ENCODE results near the gene ADGRL1.
"Not testable (repeated sequence)": the region's sequence is repeated elsewhere in the genome, so short reads cannot be mapped to it uniquely, and the experiment has no call there.

The ADGRL1 gene

DNA sequence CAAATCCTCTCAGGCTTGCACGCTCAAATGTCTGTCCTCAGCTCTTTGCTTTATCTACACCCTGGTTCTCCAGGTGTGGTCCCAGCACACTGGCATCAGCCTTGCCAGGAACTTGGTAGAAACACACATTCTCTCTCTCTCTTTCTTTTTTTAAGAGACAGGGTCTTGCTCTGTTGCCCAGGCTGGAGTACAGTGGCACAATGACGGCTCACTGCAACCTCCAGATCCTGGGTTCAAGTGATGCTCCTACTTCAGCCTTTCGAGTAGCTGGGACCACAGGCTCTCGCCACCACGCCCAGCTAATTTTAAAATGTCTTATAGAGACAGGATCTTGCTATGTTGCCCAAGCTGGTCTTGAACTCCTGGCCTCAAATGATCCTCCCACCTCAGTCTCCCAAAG, 20.8 kb downstream of the ADGRL1 start:
- TF ChIP-seq ZNF274 (IDR thresholded peaks at IDR 0.05; ENCODE audit: low read depth, low read length) (no peak), YY1 (IDR thresholded peaks at IDR 0.05; ENCODE audit: insufficient read depth, insufficient read length) (no peak), SUZ12 (IDR thresholded peaks at IDR 0.05; ENCODE audit: extremely low read depth, insufficient read depth, insufficient read length) (no peak)
- Histone ChIP-seq H3K36me3 (ENCODE audit: insufficient read depth, insufficient read length, low read length) (peaks cover 7% of the 10 kb centered on the region), H3K27me3 (ENCODE audit: insufficient read depth, insufficient read length) (no peaks in the 10 kb centered on the region), H3K4me1 (ENCODE audit: insufficient read depth, insufficient read length) (peaks cover 4% of the 10 kb centered on the region), H3K4me3 (ENCODE audit: insufficient read length, low read depth) (no peak overlapping the region), H3K9ac (ENCODE audit: insufficient read length, low read depth) (no peak overlapping the region), H3K9me3 (ENCODE audit: insufficient read depth, low read length) (no peaks in the 10 kb centered on the region)
- no peak for DNase-seq (ENCODE audit: low read depth, low spot score)

DNA sequence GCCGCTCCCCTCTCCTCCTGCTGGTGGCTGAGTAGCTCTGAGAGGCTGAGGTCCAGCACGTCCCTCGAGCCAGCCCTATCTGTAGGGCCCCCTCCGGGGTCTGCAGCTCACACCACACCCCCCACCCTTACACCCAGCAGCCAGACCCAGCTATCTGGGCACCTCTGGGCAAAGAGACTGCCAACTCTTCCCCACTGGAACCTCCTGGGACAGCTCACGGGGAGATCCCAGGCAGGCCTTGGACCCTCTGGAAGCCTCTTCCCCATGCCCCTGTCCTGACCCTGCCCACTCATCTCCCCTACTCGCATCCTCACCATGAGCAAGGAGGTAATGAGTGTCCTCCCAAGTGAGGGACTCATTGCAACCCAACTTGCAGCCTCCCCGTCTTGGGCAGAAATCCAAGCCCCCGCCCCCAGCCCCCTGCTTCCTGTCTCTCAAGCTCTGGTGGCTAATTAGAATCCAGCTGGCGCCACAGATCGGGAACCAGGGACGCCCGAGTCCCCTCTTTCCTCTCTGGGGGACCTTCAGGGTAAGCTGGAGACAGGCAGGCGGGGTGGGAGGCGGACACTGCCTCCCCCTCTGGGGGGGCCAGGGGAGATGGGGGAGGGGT, 22.1 kb downstream of the ADGRL1 start:
- TF ChIP-seq SUZ12 (IDR thresholded peaks at IDR 0.05; ENCODE audit: extremely low read depth, insufficient read depth, insufficient read length) (no peak), YY1 (IDR thresholded peaks at IDR 0.05; ENCODE audit: insufficient read depth, insufficient read length) (no peak), ZNF274 (IDR thresholded peaks at IDR 0.05; ENCODE audit: low read depth, low read length) (no peak)
- H3K4me3 ChIP-seq (ENCODE audit: insufficient read length, low read depth), result no peak overlapping the region
- H3K36me3 ChIP-seq (ENCODE audit: insufficient read depth, insufficient read length, low read length), result peaks cover 7% of the 10 kb centered on the region
- peak overlapping the region; percentile 26 for H3K9ac ChIP-seq (ENCODE audit: insufficient read length, low read depth)
- H3K27me3 ChIP-seq (ENCODE audit: insufficient read depth, insufficient read length), result no peaks in the 10 kb centered on the region
- peaks cover 4% of the 10 kb centered on the region for H3K4me1 ChIP-seq (ENCODE audit: insufficient read depth, insufficient read length)
- H3K9me3 ChIP-seq (ENCODE audit: insufficient read depth, low read length), result no peaks in the 10 kb centered on the region
- no peak for DNase-seq (ENCODE audit: low read depth, low spot score)

DNA sequence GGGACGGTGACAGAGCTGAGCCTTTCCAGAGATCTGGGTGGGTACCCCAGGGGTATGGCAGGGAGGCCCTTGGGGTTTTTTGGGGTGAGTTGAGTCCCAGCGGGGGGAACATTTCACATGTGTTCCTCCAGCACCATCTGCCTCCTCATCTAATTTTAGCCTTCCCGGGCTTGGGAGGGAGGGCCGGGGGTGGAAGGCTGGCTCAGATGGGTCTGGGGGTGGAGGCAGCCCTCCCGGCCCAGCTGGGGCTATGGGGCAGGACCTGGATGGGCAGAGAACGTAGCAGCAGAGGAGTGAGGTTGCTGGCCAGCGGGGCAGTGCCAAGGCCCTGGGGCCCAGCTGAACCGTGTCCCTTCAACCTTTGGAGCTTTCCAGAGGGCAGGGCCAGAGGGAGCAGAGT, 23.5 kb downstream of the ADGRL1 start:
- Histone ChIP-seq H3K4me3 (ENCODE audit: insufficient read length, low read depth) (no peak overlapping the region), H3K4me1 (ENCODE audit: insufficient read depth, insufficient read length) (no peaks in the 10 kb centered on the region), H3K9me3 (ENCODE audit: insufficient read depth, low read length) (no peaks in the 10 kb centered on the region), H3K27me3 (ENCODE audit: insufficient read depth, insufficient read length) (no peaks in the 10 kb centered on the region), H3K36me3 (ENCODE audit: insufficient read depth, insufficient read length, low read length) (peaks cover 12% of the 10 kb centered on the region), H3K9ac (ENCODE audit: insufficient read length, low read depth) (no peak overlapping the region)
- TF ChIP-seq ZNF274 (IDR thresholded peaks at IDR 0.05; ENCODE audit: low read depth, low read length) (no peak), YY1 (IDR thresholded peaks at IDR 0.05; ENCODE audit: insufficient read depth, insufficient read length) (no peak), SUZ12 (IDR thresholded peaks at IDR 0.05; ENCODE audit: extremely low read depth, insufficient read depth, insufficient read length) (no peak)
- no peak for DNase-seq (ENCODE audit: low read depth, low spot score)

DNA sequence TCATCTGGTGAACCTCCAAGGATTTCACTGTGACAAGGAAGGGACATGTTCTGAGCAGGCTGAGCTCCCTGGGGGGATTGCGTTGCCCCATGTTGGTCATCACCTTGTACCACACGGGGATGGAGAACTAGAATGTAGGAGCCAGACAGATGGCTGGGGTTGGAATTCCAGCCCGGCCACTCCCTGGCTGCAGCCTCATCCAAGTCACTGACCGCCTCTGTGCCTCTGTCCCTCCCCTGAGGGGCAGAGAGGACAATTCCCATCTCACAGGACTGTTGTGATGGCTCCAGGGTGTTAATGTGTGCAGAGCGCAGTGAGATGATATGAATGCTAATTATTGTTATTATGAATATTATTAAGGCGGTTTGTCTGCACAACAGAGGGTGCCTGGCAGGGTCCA, 24.1 kb downstream of the ADGRL1 start:
- no peaks in the 10 kb centered on the region for H3K9me3 ChIP-seq (ENCODE audit: insufficient read depth, low read length)
- no peak overlapping the region for H3K9ac ChIP-seq (ENCODE audit: insufficient read length, low read depth)
- no peak for TF ChIP-seq ZNF274 (IDR thresholded peaks at IDR 0.05; ENCODE audit: low read depth, low read length)
- TF ChIP-seq YY1 (IDR thresholded peaks at IDR 0.05; ENCODE audit: insufficient read depth, insufficient read length), result no peak
- no peak for TF ChIP-seq SUZ12 (IDR thresholded peaks at IDR 0.05; ENCODE audit: extremely low read depth, insufficient read depth, insufficient read length)
- no peaks in the 10 kb centered on the region for H3K4me1 ChIP-seq (ENCODE audit: insufficient read depth, insufficient read length)
- no peaks in the 10 kb centered on the region for H3K27me3 ChIP-seq (ENCODE audit: insufficient read depth, insufficient read length)
- no peak for DNase-seq (ENCODE audit: low read depth, low spot score)
- peaks cover 18% of the 10 kb centered on the region for H3K36me3 ChIP-seq (ENCODE audit: insufficient read depth, insufficient read length, low read length)
- no peak overlapping the region for H3K4me3 ChIP-seq (ENCODE audit: insufficient read length, low read depth)

DNA sequence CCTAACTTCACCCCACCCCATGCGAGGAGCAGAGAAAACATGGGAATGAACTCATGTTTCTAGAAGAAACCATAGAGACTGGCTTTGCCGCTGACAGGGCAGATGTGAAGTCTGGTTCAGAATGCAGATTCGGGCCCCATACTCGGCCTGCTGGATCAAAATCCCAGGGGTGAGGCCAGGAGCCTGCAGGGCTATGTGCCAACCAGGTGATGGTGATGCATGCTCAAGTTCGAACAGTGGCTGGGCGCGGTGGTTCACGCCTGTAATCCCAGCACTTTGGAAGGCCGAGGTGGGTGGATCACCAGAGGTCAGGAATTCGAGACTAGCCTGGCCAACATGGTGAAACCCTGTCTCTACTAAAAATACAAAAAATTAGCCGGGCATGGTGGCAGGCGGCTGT, 24.8 kb downstream of the ADGRL1 start:
- not testable (repeated sequence) for DNase-seq (ENCODE audit: low read depth, low spot score); H3K4me1 ChIP-seq (ENCODE audit: insufficient read depth, insufficient read length); H3K27me3 ChIP-seq (ENCODE audit: insufficient read depth, insufficient read length); H3K9me3 ChIP-seq (ENCODE audit: insufficient read depth, low read length); H3K9ac ChIP-seq (ENCODE audit: insufficient read length, low read depth); H3K4me3 ChIP-seq (ENCODE audit: insufficient read length, low read depth)
- H3K36me3 ChIP-seq (ENCODE audit: insufficient read depth, insufficient read length, low read length), result peaks cover 25% of the 10 kb centered on the region

DNA sequence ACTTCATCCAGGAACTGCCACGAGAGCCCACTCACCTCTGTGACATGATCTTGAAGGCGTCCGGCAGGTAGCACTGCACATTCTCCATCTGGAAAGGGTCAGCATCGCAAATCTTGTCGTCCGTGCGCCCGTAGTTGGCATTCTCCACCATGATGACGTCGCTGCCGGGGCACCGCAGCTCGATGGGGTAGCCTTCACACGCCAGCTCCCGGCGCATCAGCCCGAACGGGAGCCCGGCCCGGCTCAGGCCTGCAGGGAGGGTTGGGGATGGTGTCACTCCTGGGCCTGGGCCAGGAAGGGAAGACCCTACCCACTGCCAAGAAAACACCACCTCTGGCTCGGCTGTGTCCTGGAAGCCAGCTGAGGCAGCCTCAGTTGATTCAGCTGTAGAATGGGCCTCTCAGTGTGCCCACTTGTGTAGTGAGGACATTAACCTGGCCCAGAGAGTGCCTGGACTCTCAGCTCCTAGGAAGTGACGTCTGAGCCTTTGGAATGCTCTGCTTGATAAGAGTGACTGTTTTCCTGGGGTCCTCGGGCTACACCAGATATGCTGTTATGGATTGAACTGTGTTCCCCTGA, 28.4 kb downstream of the ADGRL1 start:
- TF ChIP-seq YY1 (IDR thresholded peaks at IDR 0.05; ENCODE audit: insufficient read depth, insufficient read length) (no peak), SUZ12 (IDR thresholded peaks at IDR 0.05; ENCODE audit: extremely low read depth, insufficient read depth, insufficient read length) (no peak), ZNF274 (IDR thresholded peaks at IDR 0.05; ENCODE audit: low read depth, low read length) (no peak)
- Histone ChIP-seq H3K4me1 (ENCODE audit: insufficient read depth, insufficient read length) (peaks cover 8% of the 10 kb centered on the region), H3K9me3 (ENCODE audit: insufficient read depth, low read length) (no peaks in the 10 kb centered on the region), H3K4me3 (ENCODE audit: insufficient read length, low read depth) (no peak overlapping the region), H3K27me3 (ENCODE audit: insufficient read depth, insufficient read length) (no peaks in the 10 kb centered on the region), H3K36me3 (ENCODE audit: insufficient read depth, insufficient read length, low read length) (peaks cover 34% of the 10 kb centered on the region), H3K9ac (ENCODE audit: insufficient read length, low read depth) (no peak overlapping the region)
- no peak for DNase-seq (ENCODE audit: low read depth, low spot score)

DNA sequence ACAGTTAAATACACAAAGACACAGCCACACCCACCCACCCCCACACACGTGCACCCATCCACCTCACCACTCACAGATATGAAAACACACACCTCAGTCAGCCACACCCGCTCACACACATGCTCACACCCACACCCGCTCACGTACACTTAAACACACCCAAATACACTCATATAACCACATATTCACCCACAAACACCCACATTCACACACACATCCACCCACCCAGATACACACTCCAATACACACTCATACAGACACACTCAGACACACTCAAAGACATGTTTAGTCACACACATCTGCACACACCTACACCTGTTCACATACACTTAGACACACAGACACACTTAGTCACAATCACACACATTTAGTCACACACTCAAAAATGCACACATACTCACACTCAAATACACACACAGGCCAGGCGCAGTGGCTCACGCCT, 30.6 kb downstream of the ADGRL1 start:
- TF ChIP-seq ZNF274 (IDR thresholded peaks at IDR 0.05; ENCODE audit: low read depth, low read length), result no peak
- no peak for TF ChIP-seq YY1 (IDR thresholded peaks at IDR 0.05; ENCODE audit: insufficient read depth, insufficient read length)
- TF ChIP-seq SUZ12 (IDR thresholded peaks at IDR 0.05; ENCODE audit: extremely low read depth, insufficient read depth, insufficient read length), result no peak
- Histone ChIP-seq H3K27me3 (ENCODE audit: insufficient read depth, insufficient read length) (no peaks in the 10 kb centered on the region), H3K9me3 (ENCODE audit: insufficient read depth, low read length) (no peaks in the 10 kb centered on the region), H3K4me1 (ENCODE audit: insufficient read depth, insufficient read length) (peaks cover 8% of the 10 kb centered on the region), H3K36me3 (ENCODE audit: insufficient read depth, insufficient read length, low read length) (peaks cover 47% of the 10 kb centered on the region), H3K4me3 (ENCODE audit: insufficient read length, low read depth) (no peak overlapping the region), H3K9ac (ENCODE audit: insufficient read length, low read depth) (no peak overlapping the region)
- DNase-seq (ENCODE audit: low read depth, low spot score), result no peak

All from NT2/D1 (cell line).